ENCODE data around the gene SLC39A7.

- TF ChIP-seq POLR2A (IDR thresholded peaks at IDR 0.05; ENCODE audit: low read depth, low read length) = no peak
- TF ChIP-seq POLR2AphosphoS5 (IDR thresholded peaks at IDR 0.05; ENCODE audit: low read depth, low read length) = no peak
Measured at GRCh38 chr6:33192671-33193602, 7.7 kb upstream of the SLC39A7 start.

Data from GM12892 (cell line).